OCI-LY7 (cell line): ENCODE measurements around the gene DNMT3B.

Source experiments
- EZH2phosphoT487 ChIP-seq: fragments of 200-600 bp; sonication (generic); IDR thresholded peaks from 2 replicates; pipeline ENCODE4 v1.6.1; 2018; ENCODE audit warnings: low read depth, borderline replicate concordance, mild to moderate bottlenecking, mixed run types, antibody characterized with exemption, low read length, moderate library complexity, mixed read lengths
- TF ChIP-seq, protein P1 (sequence below): fragments of 200-600 bp; sonication (generic); conservative IDR thresholded peaks from 2 replicates; pipeline ENCODE4 v1.5.1; 2014; ENCODE audit warnings: mild to moderate bottlenecking, antibody characterized with exemption, low read length, moderate library complexity, mixed read lengths

DNA sequence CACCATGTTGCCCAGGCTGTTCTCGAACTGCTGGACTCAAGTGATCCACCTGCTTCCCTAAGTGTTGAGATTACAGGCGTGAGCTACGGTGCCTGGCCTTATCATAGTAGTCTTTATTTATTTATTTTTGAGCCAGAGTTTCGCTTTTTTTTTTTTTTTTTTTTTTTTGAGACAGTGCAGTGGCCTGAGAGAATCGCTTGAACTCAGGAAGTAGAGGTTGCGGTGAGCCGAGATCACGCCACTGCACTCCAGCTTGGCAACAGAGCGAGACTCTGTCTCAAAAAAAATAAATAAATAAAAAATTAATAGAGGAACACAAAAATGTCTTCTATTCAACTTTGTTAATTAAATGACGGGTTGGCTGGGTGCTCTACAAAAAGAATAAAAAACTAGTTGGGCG is 70.5 kb downstream of the DNMT3B start:
- TF ChIP-seq, protein P1, sequence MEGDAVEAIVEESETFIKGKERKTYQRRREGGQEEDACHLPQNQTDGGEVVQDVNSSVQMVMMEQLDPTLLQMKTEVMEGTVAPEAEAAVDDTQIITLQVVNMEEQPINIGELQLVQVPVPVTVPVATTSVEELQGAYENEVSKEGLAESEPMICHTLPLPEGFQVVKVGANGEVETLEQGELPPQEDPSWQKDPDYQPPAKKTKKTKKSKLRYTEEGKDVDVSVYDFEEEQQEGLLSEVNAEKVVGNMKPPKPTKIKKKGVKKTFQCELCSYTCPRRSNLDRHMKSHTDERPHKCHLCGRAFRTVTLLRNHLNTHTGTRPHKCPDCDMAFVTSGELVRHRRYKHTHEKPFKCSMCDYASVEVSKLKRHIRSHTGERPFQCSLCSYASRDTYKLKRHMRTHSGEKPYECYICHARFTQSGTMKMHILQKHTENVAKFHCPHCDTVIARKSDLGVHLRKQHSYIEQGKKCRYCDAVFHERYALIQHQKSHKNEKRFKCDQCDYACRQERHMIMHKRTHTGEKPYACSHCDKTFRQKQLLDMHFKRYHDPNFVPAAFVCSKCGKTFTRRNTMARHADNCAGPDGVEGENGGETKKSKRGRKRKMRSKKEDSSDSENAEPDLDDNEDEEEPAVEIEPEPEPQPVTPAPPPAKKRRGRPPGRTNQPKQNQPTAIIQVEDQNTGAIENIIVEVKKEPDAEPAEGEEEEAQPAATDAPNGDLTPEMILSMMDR = no peak
- no peak for TF ChIP-seq EZH2phosphoT487
